Common myeloid progenitor, CD34-positive (primary cell): ENCODE results near the gene CA12.

Source experiments
- CTCF ChIA-PET: fragments of 350-600 bp; sonication (Branson Sonifier 250); formaldehyde crosslinking; loops from one replicate; lab custom pipeline; 2021; ENCODE audit warnings: antibody characterized with exemption; lab: Charles Lee
- POLR2A ChIA-PET: fragments of 350-600 bp; sonication (Branson Sonifier 250); formaldehyde crosslinking; loops from one replicate; lab custom pipeline; 2021; ENCODE audit warnings: antibody characterized with exemption; lab: Charles Lee
- DNase-seq, 3 donors: peaks; one replicate each; pipeline versions ENCODE4 v3.0.0 to v3.0.0-alpha.2; 2013
- H3K27ac ChIP-seq, 2 experiments: 1 replicate in 1 of 2; 2 replicates in 1 of 2; pipeline ENCODE4 v1.7.0; 2013; ENCODE audit warnings: inconsistent platforms in 2 of 2, low read length in 2 of 2, mild to moderate bottlenecking in 2 of 2, low read depth in 1 of 2, moderate library complexity in 1 of 2; ENCODE audit not compliant: severe bottlenecking in 2 of 2, insufficient read depth in 1 of 2, poor library complexity in 1 of 2
- H3K27me3 ChIP-seq, 5 experiments: replicated peaks in 2 of 5; 1 replicate in 3 of 5; 2 replicates in 2 of 5; pipeline versions ENCODE4 v1.6.1 to v1.7.0; 2013; ENCODE audit warnings: low read length in 4 of 5, mild to moderate bottlenecking in 2 of 5, moderate library complexity in 2 of 5, inconsistent platforms in 1 of 5; ENCODE audit not compliant: insufficient read depth in 5 of 5, control insufficient read depth in 4 of 5
- H3K36me3 ChIP-seq, 4 experiments: 1 replicate in 2 of 4; 2 replicates in 2 of 4; pipeline versions ENCODE4 v1.6.1 to v1.7.0; 2013; ENCODE audit warnings: low read length in 3 of 4, control low read depth in 1 of 4, mild to moderate bottlenecking in 1 of 4; ENCODE audit not compliant: control insufficient read depth in 4 of 4, insufficient read depth in 4 of 4
- H3K4me1 ChIP-seq, 4 experiments: 1 replicate in 3 of 4; 2 replicates in 1 of 4; pipeline versions ENCODE4 v1.6.1 to v1.7.1; 2013; ENCODE audit warnings: low read length in 3 of 4, mild to moderate bottlenecking in 3 of 4, control low read depth in 1 of 4, inconsistent platforms in 1 of 4, moderate library complexity in 1 of 4; ENCODE audit not compliant: control insufficient read depth in 4 of 4, insufficient read depth in 4 of 4; ENCODE audit errors: control extremely low read depth in 1 of 4
- H3K4me3 ChIP-seq, 7 experiments: 1 replicate in 4 of 7; 2 replicates in 3 of 7; pipeline versions ENCODE4 v1.5.1 to v1.7.0; 2013; ENCODE audit warnings: mild to moderate bottlenecking in 7 of 7, low read length in 6 of 7, moderate library complexity in 6 of 7, inconsistent platforms in 2 of 7, low read depth in 2 of 7, control low read depth in 1 of 7; ENCODE audit not compliant: insufficient read depth in 4 of 7, control insufficient read depth in 1 of 7; ENCODE audit errors: extremely low read depth in 1 of 7
- H3K9me3 ChIP-seq, 5 experiments: 1 replicate in 4 of 5; 2 replicates in 1 of 5; pipeline versions ENCODE4 v1.6.1 to v1.7.1; 2013; ENCODE audit warnings: low read length in 4 of 5, mild to moderate bottlenecking in 2 of 5, inconsistent platforms in 1 of 5, low read depth in 1 of 5, moderate library complexity in 1 of 5; ENCODE audit not compliant: control insufficient read depth in 4 of 5, insufficient read depth in 2 of 5; ENCODE audit errors: control extremely low read depth in 1 of 5
- WGBS: methylation state at CpG from one replicate; pipeline ENCODE4 v1.1.5; 2013; ENCODE audit not compliant: insufficient coverage; 5-methylcytosine and 5-hydroxymethylcytosine counted together

Gene CA12

DNA sequence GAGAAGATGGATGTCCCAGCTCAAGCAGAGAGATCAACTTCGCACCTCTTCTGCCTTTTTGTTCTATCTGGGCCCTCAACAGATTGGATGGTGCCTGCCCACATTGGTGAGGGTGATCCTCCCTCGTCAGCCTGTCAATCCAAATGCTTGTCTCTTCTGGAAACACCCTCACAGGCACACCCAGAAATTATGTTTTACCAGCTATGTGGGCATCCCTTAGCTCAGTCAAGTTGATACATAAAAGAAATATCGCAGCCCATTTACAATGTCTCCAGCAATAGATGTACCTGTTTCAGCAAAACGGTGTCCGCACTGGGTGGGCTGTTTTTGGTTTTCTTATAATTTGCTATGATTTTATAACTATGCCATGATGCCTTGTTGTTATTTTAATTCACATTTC is 27.5 kb upstream of the CA12 start:
- Histone ChIP-seq H3K4me1 (peaks cover 0 to 20% (median 12%) of the 10 kb centered on the region in 4 experiments), H3K27ac (no peak overlapping the region), H3K27me3 (no peaks in the 10 kb centered on the region), H3K4me3 (no peak overlapping the region), H3K9me3 (no peaks in the 10 kb centered on the region), H3K36me3 (no peaks in the 10 kb centered on the region)
- WGBS = 97% methylated on average over 2 of the region's 5 CpGs
- CTCF ChIA-PET = interaction anchor here (1.2 kb wide), 1 partner anchor 119 kb away, joined by 3 read pairs; no protein-coding TSS in a partner anchor
- DNase-seq = no peak
- POLR2A ChIA-PET = interaction anchor here (0.5 kb wide), 1 partner anchor 166 kb away, joined by 4 read pairs; no protein-coding TSS in a partner anchor

DNA sequence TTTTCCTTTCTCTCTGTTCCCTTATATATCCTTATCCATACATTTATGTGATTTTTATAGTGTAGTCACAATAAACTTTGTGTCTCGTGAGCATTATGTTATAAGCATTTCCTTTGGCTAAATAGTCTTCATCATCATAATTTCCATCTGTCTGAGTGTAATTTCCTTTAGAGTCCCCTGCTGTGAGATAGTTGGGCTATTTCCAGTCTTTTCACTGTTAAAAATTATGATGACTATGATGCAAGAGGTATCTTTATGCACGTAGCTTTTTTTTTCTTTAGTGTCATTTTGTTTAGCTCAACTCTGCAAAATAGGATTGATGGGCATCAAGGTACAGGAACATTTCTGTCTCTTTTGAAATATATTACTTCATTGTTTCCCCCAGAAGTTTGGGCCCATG is 26.9 kb upstream of the CA12 start:
- no peaks in the 10 kb centered on the region for H3K27me3 ChIP-seq
- H3K27ac ChIP-seq = no peak overlapping the region
- H3K36me3 ChIP-seq = no peaks in the 10 kb centered on the region
- POLR2A ChIA-PET = interaction anchor here (0.5 kb wide), 1 partner anchor 166 kb away, joined by 4 read pairs; no protein-coding TSS in a partner anchor
- H3K4me1 ChIP-seq = peaks cover 0 to 20% (median 12%) of the 10 kb centered on the region in 4 experiments
- WGBS = 80% methylated on average over 1 of the region's 2 CpGs
- CTCF ChIA-PET = interaction anchor here (1.2 kb wide), 1 partner anchor 119 kb away, joined by 3 read pairs; no protein-coding TSS in a partner anchor
- DNase-seq = no peak
- H3K4me3 ChIP-seq = no peak overlapping the region
- H3K9me3 ChIP-seq = no peaks in the 10 kb centered on the region

DNA sequence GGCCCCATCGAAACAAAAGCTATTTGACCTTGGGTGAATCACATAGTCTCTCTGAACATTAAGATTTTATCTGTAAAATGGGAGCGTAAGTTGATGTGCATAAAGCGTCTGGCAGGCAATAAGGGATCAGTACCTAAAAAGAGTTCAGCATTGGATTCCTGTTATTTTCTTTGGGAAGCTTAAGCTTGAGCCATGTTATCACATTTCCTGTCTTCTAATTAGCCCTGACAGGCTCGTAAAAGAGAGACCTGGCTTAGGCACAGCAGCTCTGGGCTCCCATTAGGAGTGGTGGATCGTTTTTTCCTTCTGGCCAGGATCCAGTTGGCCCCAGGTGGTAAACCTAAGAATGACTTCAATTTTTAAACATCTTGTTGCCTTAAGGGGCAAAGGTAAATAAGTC is 26.0 kb upstream of the CA12 start:
- WGBS = 85% methylated on average over 4 of the region's 5 CpGs
- no peak overlapping the region for H3K4me3 ChIP-seq
- H3K27me3 ChIP-seq = no peaks in the 10 kb centered on the region
- ChIA-PET POLR2A (no interaction called here), CTCF (no interaction called here)
- peaks cover 0 to 20% (median 12%) of the 10 kb centered on the region in 4 experiments for H3K4me1 ChIP-seq
- DNase-seq = no peak
- no peaks in the 10 kb centered on the region for H3K9me3 ChIP-seq
- no peak overlapping the region for H3K27ac ChIP-seq
- H3K36me3 ChIP-seq = no peaks in the 10 kb centered on the region

DNA sequence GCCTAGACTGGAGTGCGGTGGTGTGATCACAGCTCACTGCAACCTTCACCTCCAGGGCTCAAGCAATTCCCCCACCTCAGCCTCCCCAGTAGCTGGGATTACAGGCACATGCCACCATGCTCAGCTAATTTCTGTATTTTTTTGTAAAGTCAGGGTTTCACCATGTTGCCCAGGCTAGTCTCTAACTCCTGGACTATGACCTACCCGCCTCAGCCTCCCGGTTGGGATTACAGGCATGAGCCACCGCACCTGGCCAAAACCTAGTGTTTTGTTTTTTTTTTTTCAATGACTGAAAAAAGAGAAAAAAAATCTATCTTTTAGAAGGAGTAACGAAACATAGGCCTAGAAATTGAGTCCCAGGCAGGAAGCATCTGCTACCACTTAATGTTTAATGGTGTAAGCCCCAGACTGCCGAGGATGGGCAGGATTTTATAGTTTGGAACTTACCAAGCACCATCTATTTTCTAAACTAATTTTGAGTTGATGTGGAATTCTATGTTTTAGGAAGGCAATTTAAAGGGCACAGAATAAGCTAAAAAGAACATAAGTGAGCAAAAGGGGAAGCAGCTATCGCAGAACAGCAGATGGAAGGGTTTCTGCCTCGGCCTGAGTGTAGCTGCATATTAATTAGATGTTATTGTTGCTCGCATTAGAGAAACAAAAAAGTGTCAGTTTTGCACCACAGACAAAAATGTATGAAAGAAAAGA is 24.2 kb upstream of the CA12 start:
- WGBS = 28% methylated on average over 5 of the region's 9 CpGs
- DNase-seq = peak in 2 of 3 donors; percentile 75 to 85
- H3K4me1 ChIP-seq = peaks cover 0 to 20% (median 12%) of the 10 kb centered on the region in 4 experiments
- ChIA-PET POLR2A (interaction anchor here (0.8 kb wide), 1 partner anchor 81 kb away, joined by 3 read pairs; no protein-coding TSS in a partner anchor), CTCF (interaction anchor here (1.9 to 2.6 kb wide), 2 partner anchors 113 to 115 kb away, joined by 9 to 11 read pairs; no protein-coding TSS in a partner anchor)
- H3K36me3 ChIP-seq = no peaks in the 10 kb centered on the region
- no peak overlapping the region for H3K27ac ChIP-seq
- H3K4me3 ChIP-seq = no peak overlapping the region
- no peaks in the 10 kb centered on the region for H3K27me3 ChIP-seq
- no peaks in the 10 kb centered on the region for H3K9me3 ChIP-seq

DNA sequence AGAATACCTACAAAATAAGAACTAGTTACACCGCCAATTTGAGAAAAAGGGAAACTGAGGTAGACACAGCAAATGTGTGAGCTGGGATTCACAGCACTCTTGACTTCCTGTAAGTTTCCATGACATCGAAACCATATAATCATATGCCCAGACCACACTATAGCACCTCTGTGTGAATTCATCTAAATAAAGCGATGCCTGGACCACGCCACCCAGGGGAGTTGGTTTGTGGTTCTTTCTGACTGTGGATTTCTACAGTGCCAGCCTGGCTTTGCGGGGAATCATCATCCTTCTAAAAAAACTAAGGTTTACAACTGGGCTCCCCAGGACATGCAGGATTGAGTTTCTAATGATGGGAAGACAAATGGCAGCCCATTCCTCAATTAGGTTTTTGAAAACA is 23.5 kb upstream of the CA12 start:
- ChIA-PET POLR2A (no interaction called here), CTCF (interaction anchor here (1.3 to 2.6 kb wide), 4 partner anchors 9 to 117 kb away, joined by 3 to 11 read pairs (median 6); no protein-coding TSS in a partner anchor)
- Histone ChIP-seq H3K9me3 (no peaks in the 10 kb centered on the region), H3K4me3 (no peak overlapping the region), H3K27ac (no peak overlapping the region), H3K36me3 (no peaks in the 10 kb centered on the region), H3K27me3 (no peaks in the 10 kb centered on the region), H3K4me1 (peaks cover 0 to 20% (median 12%) of the 10 kb centered on the region in 4 experiments)
- WGBS = 96% methylated on average over 3 of the region's 5 CpGs
- peak in 1 of 3 donors; percentile 35 for DNase-seq

DNA sequence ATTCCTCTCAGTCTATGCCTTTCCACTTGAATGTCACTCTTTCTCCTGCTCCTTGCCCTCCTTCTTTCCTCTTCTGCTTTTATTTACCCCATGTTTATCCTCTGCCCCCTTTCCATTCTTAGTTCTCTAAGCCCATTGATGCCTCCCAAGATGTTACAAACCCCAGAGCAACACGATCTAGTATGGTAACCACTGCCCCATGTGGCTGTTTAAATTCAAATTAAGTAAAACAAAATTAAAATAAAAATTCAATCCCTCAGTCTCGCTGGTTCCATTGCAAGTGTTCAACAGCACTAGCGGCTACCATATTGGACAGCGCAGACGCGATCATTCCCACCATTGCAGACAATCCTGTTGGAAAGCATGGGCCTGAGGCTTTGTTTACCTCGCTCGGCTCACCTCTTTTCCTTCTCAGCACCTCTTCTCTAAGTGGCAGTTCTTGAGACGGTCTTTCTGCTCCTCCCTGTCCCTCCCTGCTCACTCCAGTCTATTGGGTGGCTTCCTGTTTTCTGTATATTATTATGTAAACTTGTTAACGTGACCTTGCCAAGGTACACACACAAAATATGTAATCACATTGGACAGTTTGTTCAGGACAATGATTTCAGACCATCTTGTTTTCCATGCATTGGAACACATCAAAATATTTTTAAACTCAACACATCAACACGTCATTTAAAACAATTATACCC is 21.8 kb upstream of the CA12 start:
- H3K36me3 ChIP-seq = no peaks in the 10 kb centered on the region
- H3K4me1 ChIP-seq = peaks cover 0 to 20% (median 12%) of the 10 kb centered on the region in 4 experiments
- no peak overlapping the region for H3K27ac ChIP-seq
- no peak overlapping the region for H3K4me3 ChIP-seq
- 97% methylated on average over 6 of the region's 11 CpGs for WGBS
- H3K9me3 ChIP-seq = no peaks in the 10 kb centered on the region
- ChIA-PET CTCF (interaction anchor here (0.6 to 2.9 kb wide), 6 partner anchors 29 to 201 kb away, joined by 3 to 57 read pairs (median 4); no protein-coding TSS in a partner anchor), POLR2A (no interaction called here)
- no peaks in the 10 kb centered on the region for H3K27me3 ChIP-seq
- DNase-seq = no peak
